Measurements from ENCODE around the gene REC8. TPM values are rescaled to one million over a fixed set of nuclear protein-coding genes. Genes with fewer than 3 reads are reported as not detected.

REC8 gene
- polyA plus RNA-seq, 1 donor (not counting 4 experiments of a cell fraction or from before 2014, with no cell fraction given): 6.3 TPM

DNA sequence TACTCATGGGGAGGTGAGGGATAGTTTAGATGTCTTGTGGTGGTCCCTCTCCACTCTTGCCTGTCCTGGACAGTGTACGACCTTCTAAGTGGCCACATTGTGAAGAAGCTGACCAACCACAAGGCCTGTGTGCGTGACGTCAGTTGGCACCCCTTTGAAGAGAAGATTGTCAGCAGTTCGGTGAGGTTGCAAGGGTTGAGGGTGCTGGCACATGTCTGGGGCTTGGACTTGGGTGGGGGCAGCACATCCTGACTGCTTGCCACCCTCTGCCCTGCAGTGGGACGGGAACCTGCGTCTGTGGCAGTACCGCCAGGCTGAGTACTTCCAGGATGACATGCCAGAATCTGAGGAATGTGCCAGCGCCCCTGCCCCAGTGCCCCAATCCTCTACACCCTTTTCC, 49.0 kb upstream of the REC8 start:
- Histone ChIP-seq H4K20me1 (ENCODE audit: control insufficient read depth, extremely low read depth, insufficient read depth, low read length) (no peaks in the 10 kb centered on the region), H3K79me2 (ENCODE audit: control insufficient read depth, insufficient read depth, low read length) (no peaks in the 10 kb centered on the region), H3K9ac (ENCODE audit: control insufficient read depth, extremely low read depth, insufficient read depth, low read length) (no peak overlapping the region), H2AFZ (ENCODE audit: control insufficient read depth, low read length) (no peak overlapping the region), H3K4me2 (ENCODE audit: control insufficient read depth, extremely low read depth, insufficient read depth, low read depth, low read length) (no peak overlapping the region), H3K9me1 (ENCODE audit: control insufficient read depth, extremely low read depth, insufficient read depth, low read length) (no peaks in the 10 kb centered on the region), H3K4me1 (ENCODE audit: control insufficient read depth, extremely low read depth, insufficient read depth, low read length) (no peaks in the 10 kb centered on the region), H3K36me3 (ENCODE audit: control insufficient read depth in 2 of 2, extremely low read depth in 1 of 2, insufficient read depth in 2 of 2, low read length in 2 of 2) (peaks cover 24 to 30% of the 10 kb centered on the region in 2 experiments), H3K27me3 (ENCODE audit: control insufficient read depth, extremely low read depth, insufficient read depth, low read length) (no peaks in the 10 kb centered on the region), H3K27ac (ENCODE audit: control insufficient read depth, insufficient read depth, low read length) (no peak overlapping the region), H3K4me3 (ENCODE audit: control insufficient read depth in 2 of 3, extremely low read depth in 1 of 3, insufficient read depth in 2 of 3, low read depth in 1 of 3, low read length in 3 of 3) (no peak overlapping the region), H3K9me3 (ENCODE audit: control insufficient read depth, low read depth, low read length) (no peaks in the 10 kb centered on the region)
- FAIRE-seq: no peak
- dilution Hi-C loops (cut with MboI; ENCODE audit: extremely low pct_ligation_motif_present, low sequenced_read_pairs): no loop called here
- TF ChIP-seq EZH2 (IDR thresholded peaks at IDR 0.05; ENCODE audit: low read length): no peak
- TF ChIP-seq, protein P1, sequence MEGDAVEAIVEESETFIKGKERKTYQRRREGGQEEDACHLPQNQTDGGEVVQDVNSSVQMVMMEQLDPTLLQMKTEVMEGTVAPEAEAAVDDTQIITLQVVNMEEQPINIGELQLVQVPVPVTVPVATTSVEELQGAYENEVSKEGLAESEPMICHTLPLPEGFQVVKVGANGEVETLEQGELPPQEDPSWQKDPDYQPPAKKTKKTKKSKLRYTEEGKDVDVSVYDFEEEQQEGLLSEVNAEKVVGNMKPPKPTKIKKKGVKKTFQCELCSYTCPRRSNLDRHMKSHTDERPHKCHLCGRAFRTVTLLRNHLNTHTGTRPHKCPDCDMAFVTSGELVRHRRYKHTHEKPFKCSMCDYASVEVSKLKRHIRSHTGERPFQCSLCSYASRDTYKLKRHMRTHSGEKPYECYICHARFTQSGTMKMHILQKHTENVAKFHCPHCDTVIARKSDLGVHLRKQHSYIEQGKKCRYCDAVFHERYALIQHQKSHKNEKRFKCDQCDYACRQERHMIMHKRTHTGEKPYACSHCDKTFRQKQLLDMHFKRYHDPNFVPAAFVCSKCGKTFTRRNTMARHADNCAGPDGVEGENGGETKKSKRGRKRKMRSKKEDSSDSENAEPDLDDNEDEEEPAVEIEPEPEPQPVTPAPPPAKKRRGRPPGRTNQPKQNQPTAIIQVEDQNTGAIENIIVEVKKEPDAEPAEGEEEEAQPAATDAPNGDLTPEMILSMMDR (optimal IDR thresholded peaks at IDR 0.05 in 1 of 3, IDR thresholded peaks at IDR 0.05 in 1 of 3, conservative IDR thresholded peaks at IDR 0.05 in 1 of 3; ENCODE audit: extremely low read depth in 1 of 3, insufficient read depth in 2 of 3, low read length in 3 of 3): no peak
- DNase-seq (ENCODE audit: low read depth, low spot score): no peak

GRCh38 chr14:24123424-24124417, 48.2 kb upstream of the REC8 start:
- FAIRE-seq: no peak
- DNase-seq (ENCODE audit: low read depth, low spot score): no peak
- H3K79me2 ChIP-seq (ENCODE audit: control insufficient read depth, insufficient read depth, low read length): no peaks in the 10 kb centered on the region
- no peak overlapping the region for H2AFZ ChIP-seq (ENCODE audit: control insufficient read depth, low read length)
- no peaks in the 10 kb centered on the region for H3K9me1 ChIP-seq (ENCODE audit: control insufficient read depth, extremely low read depth, insufficient read depth, low read length)
- no peak overlapping the region for H3K4me2 ChIP-seq (ENCODE audit: control insufficient read depth, extremely low read depth, insufficient read depth, low read depth, low read length)
- H3K27me3 ChIP-seq (ENCODE audit: control insufficient read depth, extremely low read depth, insufficient read depth, low read length): no peaks in the 10 kb centered on the region
- H3K27ac ChIP-seq (ENCODE audit: control insufficient read depth, insufficient read depth, low read length): no peak overlapping the region
- H4K20me1 ChIP-seq (ENCODE audit: control insufficient read depth, extremely low read depth, insufficient read depth, low read length): no peaks in the 10 kb centered on the region
- H3K36me3 ChIP-seq (ENCODE audit: control insufficient read depth in 2 of 2, extremely low read depth in 1 of 2, insufficient read depth in 2 of 2, low read length in 2 of 2): peaks cover 22% of the 10 kb centered on the region in 2 experiments
- TF ChIP-seq, protein P1 (optimal IDR thresholded peaks at IDR 0.05 in 1 of 3, IDR thresholded peaks at IDR 0.05 in 1 of 3, conservative IDR thresholded peaks at IDR 0.05 in 1 of 3; ENCODE audit: extremely low read depth in 1 of 3, insufficient read depth in 2 of 3, low read length in 3 of 3): no peak
- no peak for TF ChIP-seq EZH2 (IDR thresholded peaks at IDR 0.05; ENCODE audit: low read length)
- dilution Hi-C loops (cut with MboI; ENCODE audit: extremely low pct_ligation_motif_present, low sequenced_read_pairs): no loop called here
- H3K4me1 ChIP-seq (ENCODE audit: control insufficient read depth, extremely low read depth, insufficient read depth, low read length): no peaks in the 10 kb centered on the region
- no peak overlapping the region for H3K9ac ChIP-seq (ENCODE audit: control insufficient read depth, extremely low read depth, insufficient read depth, low read length)
- no peaks in the 10 kb centered on the region for H3K9me3 ChIP-seq (ENCODE audit: control insufficient read depth, low read depth, low read length)
- H3K4me3 ChIP-seq (ENCODE audit: control insufficient read depth in 2 of 3, extremely low read depth in 1 of 3, insufficient read depth in 2 of 3, low read depth in 1 of 3, low read length in 3 of 3): no peak overlapping the region

Measured in keratinocyte (primary cell).